Measurements from ENCODE around the gene TBCC. TPM values are rescaled to one million over a fixed set of nuclear protein-coding genes. Genes with fewer than 3 reads are reported as not detected.

TBCC gene
- total RNA-seq, 2 experiments from 2014 or later, result 78.0 to 136 TPM

- intact Hi-C loops (cut with micrococcal nuclease; ENCODE audit: unreplicated experiment), result no loop called here
- H3K4me1 ChIP-seq (ENCODE audit: insufficient read depth, low read length, poor library complexity, severe bottlenecking), result peaks cover 16% of the 10 kb centered on the region
- H3K9me3 ChIP-seq (ENCODE audit: low read length), result no peaks in the 10 kb centered on the region
- no peaks in the 10 kb centered on the region for H3K9me2 ChIP-seq (ENCODE audit: insufficient read depth, low read length)
- DNase-seq (ENCODE audit: low spot score), result no peak
- ChIA-PET CTCF (ENCODE audit: unreplicated experiment) (no interaction called here), POLR2A (no interaction called here)
- no peak within 1 kb of the TSS for H3K27ac ChIP-seq (ENCODE audit: low read depth, low read length, poor library complexity, severe bottlenecking)
- H3K36me3 ChIP-seq (ENCODE audit: insufficient read depth, low read length), result no peaks in the 10 kb centered on the region
- H4K20me1 ChIP-seq (ENCODE audit: insufficient read depth, low read length), result no peaks in the 10 kb centered on the region
- BruUV-seq (replicated peaks), result no TSS peak
- no peak within 1 kb of the TSS for H3K4me3 ChIP-seq (ENCODE audit: low read depth, low read length, poor library complexity, severe bottlenecking)
- no peak within 1 kb of the TSS for H3K4me2 ChIP-seq (ENCODE audit: low read length)
- H3K79me2 ChIP-seq (ENCODE audit: insufficient read depth, low read depth, low read length), result no peaks in the 10 kb centered on the region
- no peak within 1 kb of the TSS for H2AFZ ChIP-seq (ENCODE audit: low read length)
- TF ChIP-seq EZH2phosphoT487 (IDR thresholded peaks at IDR 0.05; ENCODE audit: borderline replicate concordance, low read depth, low read length) (no peak), CTCF (conservative IDR thresholded peaks at IDR 0.05; ENCODE audit: low read length) (no peak)
These were observed 23.4 kb downstream of the TBCC start, which contains the start of gene PRPH2 for GRCh38 chr6:42722497-42722896. TSS of gene PRPH2 (minus strand) at chr6:42722597. CDS start at chr6:42722334, 263 bp downstream.

GRCh38 chr6:42720739-42721138 lies 25.2 kb downstream of the TBCC start:
- no peak overlapping the region for H3K4me2 ChIP-seq (ENCODE audit: low read length)
- intact Hi-C loops (cut with micrococcal nuclease; ENCODE audit: unreplicated experiment), result no loop called here
- POLR2A ChIA-PET, result no interaction called here

More at GRCh38 chr6:42720739-42721138, 25.2 kb downstream of the TBCC start:
- H3K79me2 ChIP-seq (ENCODE audit: insufficient read depth, low read depth, low read length), result no peaks in the 10 kb centered on the region
- H3K9me3 ChIP-seq (ENCODE audit: low read length), result no peaks in the 10 kb centered on the region
- no peak overlapping the region for H3K4me3 ChIP-seq (ENCODE audit: low read depth, low read length, poor library complexity, severe bottlenecking)
- H4K20me1 ChIP-seq (ENCODE audit: insufficient read depth, low read length), result no peaks in the 10 kb centered on the region
- peaks cover under 1% of the 10 kb centered on the region for H3K4me1 ChIP-seq (ENCODE audit: insufficient read depth, low read length, poor library complexity, severe bottlenecking)
- no peaks in the 10 kb centered on the region for H3K9me2 ChIP-seq (ENCODE audit: insufficient read depth, low read length)
- CTCF ChIA-PET (ENCODE audit: unreplicated experiment), result no interaction called here
- BruUV-seq (replicated peaks), result no TSS peak
- no peak overlapping the region for H3K27ac ChIP-seq (ENCODE audit: low read depth, low read length, poor library complexity, severe bottlenecking)
- no peak for DNase-seq (ENCODE audit: low spot score)
- H2AFZ ChIP-seq (ENCODE audit: low read length), result no peak overlapping the region
- TF ChIP-seq EZH2phosphoT487 (IDR thresholded peaks at IDR 0.05; ENCODE audit: borderline replicate concordance, low read depth, low read length), result no peak
- TF ChIP-seq CTCF (conservative IDR thresholded peaks at IDR 0.05; ENCODE audit: low read length), result no peak
- no peaks in the 10 kb centered on the region for H3K36me3 ChIP-seq (ENCODE audit: insufficient read depth, low read length)

All from OCI-LY7 (cell line).